ENCODE results near the gene LRCOL1. TPM values are rescaled to one million over a fixed set of nuclear protein-coding genes. Genes with fewer than 3 reads are reported as not detected.

The LRCOL1 gene
- total and polyA plus RNA-seq, 2 of the 8 experiments (the other 6 are each of a cell fraction or from before 2014, with no cell fraction given), result not detected

DNA sequence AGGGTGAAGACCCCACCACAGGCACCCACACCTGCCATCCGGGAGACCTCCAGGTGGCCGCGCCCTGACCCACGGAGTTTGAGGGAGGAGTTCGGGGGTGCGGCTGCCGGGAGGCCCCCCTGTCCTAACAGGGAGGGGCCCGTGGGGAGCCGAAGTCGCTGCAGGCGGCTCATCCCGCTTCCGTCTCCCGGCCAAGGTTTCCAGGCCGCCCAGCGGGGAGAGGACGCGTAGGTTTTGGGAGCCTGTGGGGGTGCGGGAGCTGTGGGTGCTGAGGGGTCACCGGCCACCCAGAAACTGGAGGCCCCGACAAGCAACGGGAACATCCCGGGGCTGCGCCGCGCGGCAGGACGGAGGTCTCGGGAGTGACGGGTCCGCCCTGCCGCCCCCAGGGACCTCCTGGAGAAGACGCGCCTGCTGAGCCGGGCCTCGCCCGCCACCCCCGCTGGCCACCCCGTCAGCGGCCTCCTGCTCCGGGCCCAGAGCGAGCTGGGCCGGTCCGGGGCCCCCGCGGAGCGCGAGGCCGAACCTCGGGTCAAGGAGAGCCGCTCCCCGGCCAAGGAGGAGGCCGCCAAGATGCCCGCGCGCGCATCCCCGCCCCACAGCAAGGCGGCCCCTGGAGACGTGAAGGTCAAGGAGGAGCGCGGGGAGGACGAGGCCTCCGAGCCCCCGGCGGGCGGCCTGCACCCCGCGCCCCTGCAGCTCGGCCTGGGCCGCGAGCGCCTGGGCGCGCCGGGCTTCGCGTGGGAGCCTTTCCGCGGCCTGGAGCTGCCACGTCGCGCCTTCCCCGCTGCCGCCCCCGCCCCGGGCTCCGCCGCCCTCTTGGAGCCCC is 27.6 kb downstream of the LRCOL1 start:
- H2BK15ac ChIP-seq (ENCODE audit: low read length), result no peak overlapping the region
- WGBS, 2 experiments (ENCODE audit: extremely low coverage in 1 of 2, insufficient coverage in 1 of 2, insufficient read length in 1 of 2, insufficient replicate concordance in 2 of 2, low coverage in 1 of 2, low lambda C conversion rate in 2 of 2, missing lambda C conversion rate in 1 of 2), result 9% methylated on average over 30 of the region's 89 CpGs; no CpG with 5 or more reads in 1 of the 2 experiments
- POLR2A ChIA-PET (ENCODE audit: partially characterized antibody), result interaction anchor here (1.1 to 6.6 kb wide), 13 partner anchors 9 to 152 kb away, joined by 3 to 60 read pairs (median 9); partner anchors contain the start of genes LRCOL1 and P2RX2
- CTCF ChIA-PET (ENCODE audit: partially characterized antibody), result interaction anchor here (0.6 to 1.5 kb wide), 3 partner anchors 20 to 176 kb away, joined by 3 to 4 read pairs (median 3); no protein-coding TSS in a partner anchor
- no peak for DNase-seq (ENCODE audit: low read depth in 1 of 2, low spot score in 2 of 2)
- no peak for FAIRE-seq
- H3K23ac ChIP-seq (ENCODE audit: insufficient read length), result no peak overlapping the region
- no peak overlapping the region for H2AK5ac ChIP-seq (ENCODE audit: low read depth, low read length)
- peaks cover 18% of the 10 kb centered on the region; the same call in 1 of the 2 replicates for H3K23me2 ChIP-seq (ENCODE audit: low read depth, low read length)
- peaks cover 26 to 56% (median 46%) of the 10 kb centered on the region in 4 experiments for H3K27me3 ChIP-seq (replicated peaks in 1 of 4; ENCODE audit: control insufficient read depth in 3 of 4, extremely low read depth in 1 of 4, insufficient read depth in 3 of 4, low read length in 3 of 4)
- no peaks in the 10 kb centered on the region for H3K79me2 ChIP-seq (ENCODE audit: control insufficient read depth in 1 of 2, insufficient read depth in 2 of 2, low read length in 2 of 2)
- H3K4me1 ChIP-seq (replicated peaks in 1 of 4; ENCODE audit: control insufficient read depth in 3 of 4, insufficient read depth in 4 of 4, low read length in 3 of 4), result peaks cover 0 to 6% (median 5%) of the 10 kb centered on the region in 4 experiments; a peak in 2 of 7 replicates
- peak overlapping the region; percentile 67 to 82 for H3K4me2 ChIP-seq (ENCODE audit: insufficient read depth in 1 of 2, low read depth in 2 of 2, low read length in 2 of 2)
- no peak overlapping the region for H3K27ac ChIP-seq (ENCODE audit: low read depth, low read length)
- H3K36me3 ChIP-seq (ENCODE audit: control insufficient read depth in 2 of 4, insufficient read depth in 4 of 4, low read length in 3 of 4), result peaks cover 2 to 4% (median 3%) of the 10 kb centered on the region in 4 experiments; a peak in 5 of 8 replicates
- no peak overlapping the region for H2BK5ac ChIP-seq (ENCODE audit: low read depth, low read length)
- no peak overlapping the region for H4K5ac ChIP-seq (ENCODE audit: insufficient read length, low read depth, low read length)
- no peak overlapping the region; the same call in 1 of the 2 replicates for H3K18ac ChIP-seq (ENCODE audit: extremely low read depth, low read length)
- no peak overlapping the region for H3K9ac ChIP-seq (replicated peaks in 1 of 4; ENCODE audit: extremely low read depth in 1 of 4, low read depth in 3 of 4, low read length in 3 of 4)
- H2AFZ ChIP-seq (ENCODE audit: low read length), result no peak overlapping the region
- H2BK20ac ChIP-seq (ENCODE audit: low read length), result no peak overlapping the region
- H3K4ac ChIP-seq (replicated peaks; ENCODE audit: insufficient read length, low read depth, low read length), result no peak overlapping the region
- H2BK12ac ChIP-seq (ENCODE audit: low read depth, low read length), result no peak overlapping the region
- no peak overlapping the region for H4K91ac ChIP-seq (replicated peaks; ENCODE audit: insufficient read length, low read length)
- peak overlapping the region; percentile 28 to 59 (median 36); a peak in 6 of 8 replicates for H3K4me3 ChIP-seq (ENCODE audit: extremely low read depth in 1 of 4, insufficient read depth in 2 of 4, low read depth in 3 of 4, low read length in 4 of 4)
- no peak overlapping the region for H4K8ac ChIP-seq (ENCODE audit: extremely low read depth, insufficient read depth, low read length)
- H3K14ac ChIP-seq (ENCODE audit: insufficient read length), result no peak overlapping the region
- no peak overlapping the region for H2BK120ac ChIP-seq (replicated peaks; ENCODE audit: low read depth, low read length)
- peaks cover 15 to 23% of the 10 kb centered on the region in 2 experiments for H4K20me1 ChIP-seq (replicated peaks in 1 of 2; ENCODE audit: control insufficient read depth in 1 of 2, insufficient read depth in 2 of 2, low read length in 2 of 2)
- H3K9me3 ChIP-seq (ENCODE audit: insufficient read depth in 2 of 2, low read depth in 1 of 2, low read length in 1 of 2), result peaks cover 0 to 5% of the 10 kb centered on the region in 2 experiments; a peak in 1 of 4 replicates
- H3K56ac ChIP-seq (replicated peaks; ENCODE audit: insufficient read length, low read depth, low read length), result no peak overlapping the region
- H3K79me1 ChIP-seq (ENCODE audit: low read depth, low read length), result peaks cover 2% of the 10 kb centered on the region; the same call in 1 of the 2 replicates
- TF ChIP-seq GABPA (IDR thresholded peaks at IDR 0.05; ENCODE audit: borderline replicate concordance, insufficient read depth, low read length) (no peak), CBX5 (IDR thresholded peaks at IDR 0.05; ENCODE audit: low read depth, low read length) (no peak), USF2 (IDR thresholded peaks at IDR 0.05; ENCODE audit: low read length) (no peak), TAF7 (optimal IDR thresholded peaks at IDR 0.05; ENCODE audit: borderline replicate concordance, low read depth, low read length) (peak; percentile 22), RNF2 (IDR thresholded peaks at IDR 0.05; ENCODE audit: borderline replicate concordance, low read depth, low read length, missing control alignments, poor library complexity, severe bottlenecking) (peak; percentile 17)
- TF ChIP-seq, protein P1, sequence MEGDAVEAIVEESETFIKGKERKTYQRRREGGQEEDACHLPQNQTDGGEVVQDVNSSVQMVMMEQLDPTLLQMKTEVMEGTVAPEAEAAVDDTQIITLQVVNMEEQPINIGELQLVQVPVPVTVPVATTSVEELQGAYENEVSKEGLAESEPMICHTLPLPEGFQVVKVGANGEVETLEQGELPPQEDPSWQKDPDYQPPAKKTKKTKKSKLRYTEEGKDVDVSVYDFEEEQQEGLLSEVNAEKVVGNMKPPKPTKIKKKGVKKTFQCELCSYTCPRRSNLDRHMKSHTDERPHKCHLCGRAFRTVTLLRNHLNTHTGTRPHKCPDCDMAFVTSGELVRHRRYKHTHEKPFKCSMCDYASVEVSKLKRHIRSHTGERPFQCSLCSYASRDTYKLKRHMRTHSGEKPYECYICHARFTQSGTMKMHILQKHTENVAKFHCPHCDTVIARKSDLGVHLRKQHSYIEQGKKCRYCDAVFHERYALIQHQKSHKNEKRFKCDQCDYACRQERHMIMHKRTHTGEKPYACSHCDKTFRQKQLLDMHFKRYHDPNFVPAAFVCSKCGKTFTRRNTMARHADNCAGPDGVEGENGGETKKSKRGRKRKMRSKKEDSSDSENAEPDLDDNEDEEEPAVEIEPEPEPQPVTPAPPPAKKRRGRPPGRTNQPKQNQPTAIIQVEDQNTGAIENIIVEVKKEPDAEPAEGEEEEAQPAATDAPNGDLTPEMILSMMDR (IDR thresholded peaks at IDR 0.05; ENCODE audit: control extremely low read depth in 1 of 3, insufficient read depth in 1 of 3, low read depth in 1 of 3, low read length in 3 of 3), result no peak

Measured in H1 (cell line).